Pancreas (tissue), 10 donors: ENCODE data around the gene SGCA. TPM values are rescaled to one million over a fixed set of nuclear protein-coding genes. Genes with fewer than 3 reads are reported as not detected.

Experiments used
- ATAC-seq, 4 donors: fragments of 200-7000 bp; cut with Tn5 transposase; one replicate each; pipeline versions ENCODE4 v1.8.0 to v1.9.1; 2020; ENCODE audit warnings: mild to moderate bottlenecking in 4 of 4, moderate library complexity in 4 of 4
- DNase-seq, 6 donors: peaks; one replicate each; pipeline ENCODE4 v3.0.0-alpha.2; 2020
- FAIRE-seq: peaks from 2 replicates; lab custom pipeline; 2012; peaks lifted over from hg19 to GRCh38; lab: Jason Lieb, UNC
- H3K27ac ChIP-seq, 4 donors: fragments of 200-600 bp; sonication (generic); 1 replicate in 3 of 4; 2 replicates in 1 of 4; pipeline versions ENCODE4 v1.5.0 to v1.8.0; 2020
- H3K27me3 ChIP-seq, 4 donors: fragments of 200-600 bp; one replicate each; pipeline ENCODE4 v1.8.0; 2021
- H3K36me3 ChIP-seq, 3 donors: fragments of 200-600 bp; sonication (generic) in 1 of 3; one replicate each; pipeline versions ENCODE4 v1.5.0 to v1.8.0; 2020 to 2021
- H3K4me1 ChIP-seq, 3 donors: fragments of 200-600 bp; one replicate each; pipeline ENCODE4 v1.8.0; 2021
- H3K4me3 ChIP-seq, 4 donors: fragments of 200-600 bp; sonication (generic) in 2 of 4; one replicate each; pipeline versions ENCODE4 v1.5.0 to v1.8.0; 2020 to 2021
- H3K9me3 ChIP-seq, 4 donors: fragments of 200-600 bp; one replicate each; pipeline ENCODE4 v1.8.0; 2021
- CTCF ChIP-seq, 4 donors: fragments of 200-600 bp; sonication (generic) in 3 of 4; IDR thresholded peaks; one replicate each; pipeline versions ENCODE4 v1.5.0 to v1.8.0; 2021; ENCODE audit warnings: antibody characterized with exemption in 4 of 4
- WGBS, 2 donors: extraction: QIAGEN DNeasy Blood & Tissue Kit; methylation state at CpG; one replicate each; pipeline ENCODE4 v1.1.7; 2013; 5-methylcytosine and 5-hydroxymethylcytosine counted together
- intact Hi-C, 3 donors: fragments of 100-400 bp; cut with DNase I; formaldehyde crosslinking; loops; one replicate each; pipeline versions ENCODE4 v1.11.1 to v1.14.2; 2022
- polyA plus RNA-seq, 2 donors: library from polyadenylated mRNA; stranded (reverse); fragments of 200-250 nt; gene quantifications; one replicate each; pipeline ENCODE4 v1.2.3, GENCODE V29; 2013
- total RNA-seq, 6 donors: library from RNA; stranded (reverse); fragmentation: NEBNext Ultra II Directional in 4 of 6; extraction: Animal tissue kit (Norgen Biotek cat#: 25700) in 4 of 6; gene quantifications; one replicate each; pipeline versions ENCODE4 v1.2.1 to v1.2.4, GENCODE V29; 2021 to 2023
- donor health status: healthy with polysubstance abuse.
- donor health status: DM: no; HTN: no; CAD: no; lungs with moderate emphysema.
- donor health status: DM: no; HTN: no; CAD: no.
- donor health status: control.
- donor health status: control.
- donor health status: Bipolar disorder and iron deficiency.
- donor health status: DM: yes; HTN: yes; CAD: no.
- donor health status: DM: no; HTN: no; CAD: no.
- donor health status: DM: no; HTN: no; CAD: no.
- donor health status: DM: yes; HTN: yes; CAD: no.

SGCA gene
- total and polyA plus RNA-seq, 8 donors = 0.31 to 3.0 (median 1.1) TPM; not detected in 3

GRCh38 chr17:50155115-50155819 lies 10.5 kb upstream of the SGCA start:
- Histone ChIP-seq H3K4me1 (peaks cover 0 to 11% (median 5%) of the 10 kb centered on the region in 3 donors), H3K36me3 (no peaks in the 10 kb centered on the region), H3K4me3 (no peak overlapping the region), H3K27me3 (no peaks in the 10 kb centered on the region), H3K9me3 (no peaks in the 10 kb centered on the region), H3K27ac (peak overlapping the region in 1 of 4 donors; percentile 48)
- peak in 3 of 6 donors; percentile 38 to 67 (median 46) for DNase-seq
- FAIRE-seq = no peak
- no peak for TF ChIP-seq CTCF (IDR thresholded peaks at IDR 0.05)
- ATAC-seq = peak in 1 of 4 donors; percentile 22
- intact Hi-C loops = no loop called here
- 48 to 56% methylated on average over 8 of the region's 8 CpGs for WGBS, 2 donors

DNA sequence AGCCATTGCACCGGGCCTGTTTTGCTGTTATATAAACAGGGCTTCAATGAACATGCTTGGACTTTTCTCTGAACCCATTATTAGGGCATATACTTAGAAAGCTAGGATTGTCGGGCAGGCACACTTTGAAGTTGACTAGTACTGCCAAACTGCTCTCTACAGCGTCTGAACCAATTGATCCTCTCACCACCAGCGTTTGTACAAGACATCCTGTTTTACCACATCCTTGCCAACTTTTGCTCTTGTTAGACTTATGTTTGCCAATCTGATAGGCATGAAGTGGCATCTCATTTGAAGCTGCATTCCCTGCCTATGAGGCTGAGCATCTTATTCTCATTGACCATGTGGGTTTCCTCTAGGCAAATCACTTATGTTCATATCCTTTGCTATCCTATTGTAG lies 7.9 kb upstream of the SGCA start:
- DNase-seq (no peak), FAIRE-seq (no peak), ATAC-seq (no peak)
- 63% methylated on average over 4 of the region's 4 CpGs for WGBS, 2 donors
- Histone ChIP-seq H3K9me3 (no peaks in the 10 kb centered on the region), H3K27me3 (no peaks in the 10 kb centered on the region), H3K36me3 (no peaks in the 10 kb centered on the region), H3K4me3 (no peak overlapping the region), H3K27ac (no peak overlapping the region), H3K4me1 (peaks cover 0 to 7% (median 0%) of the 10 kb centered on the region in 3 donors)
- no peak for TF ChIP-seq CTCF (IDR thresholded peaks at IDR 0.05)
- intact Hi-C loops = no loop called here

GRCh38 chr17:50161023-50161910 lies 4.5 kb upstream of the SGCA start:
- Histone ChIP-seq H3K4me1 (no peaks in the 10 kb centered on the region), H3K9me3 (no peaks in the 10 kb centered on the region), H3K4me3 (peak overlapping the region; percentile 18 to 61 (median 45)), H3K27ac (no peak overlapping the region), H3K27me3 (no peaks in the 10 kb centered on the region), H3K36me3 (no peaks in the 10 kb centered on the region)
- intact Hi-C loops = no loop called here
- FAIRE-seq = no peak
- ATAC-seq = peak; percentile 99
- peak; percentile 82 to 98 (median 92) for DNase-seq
- TF ChIP-seq CTCF (IDR thresholded peaks at IDR 0.05) = peak; percentile 86 to 93 (median 90)
- 1% methylated on average over 48 to 53 of the region's 53 CpGs for WGBS, 2 donors

GRCh38 chr17:50161911-50162288 lies 3.9 kb upstream of the SGCA start:
- Histone ChIP-seq H3K4me1 (no peaks in the 10 kb centered on the region), H3K4me3 (no peak overlapping the region), H3K27ac (no peak overlapping the region), H3K27me3 (no peaks in the 10 kb centered on the region), H3K36me3 (no peaks in the 10 kb centered on the region), H3K9me3 (no peaks in the 10 kb centered on the region)
- WGBS, 2 donors = 39 to 40% methylated on average over 16 of the region's 16 CpGs
- TF ChIP-seq CTCF (IDR thresholded peaks at IDR 0.05) = no peak
- intact Hi-C loops = no loop called here
- FAIRE-seq = no peak
- peak in 1 of 6 donors; percentile 50 for DNase-seq
- no peak for ATAC-seq
